CD14-positive monocyte (primary cell): ENCODE data around the gene SLC6A2. TPM values are rescaled to one million over a fixed set of nuclear protein-coding genes. Genes with fewer than 3 reads are reported as not detected.

Experiments used
- DNase-seq, 3 donors: peaks; one replicate each; pipeline ENCODE4 v3.0.0-alpha.2; 2011 to 2022
- H2AFZ ChIP-seq: 2 replicates; pipeline ENCODE4 v1.6.0; 2012; ENCODE audit warnings: mild to moderate bottlenecking, low read depth, low read length, inconsistent platforms; ENCODE audit not compliant: insufficient read depth, poor library complexity, severe bottlenecking
- H3K27ac ChIP-seq, 2 donors: 1 replicate in 1 of 2; 2 replicates in 1 of 2; pipeline ENCODE4 v1.5.1; 2012 to 2013; ENCODE audit warnings: low read length in 2 of 2, control low read depth in 1 of 2, inconsistent platforms in 1 of 2, low read depth in 1 of 2, mild to moderate bottlenecking in 1 of 2
- H3K27me3 ChIP-seq, 2 donors: one replicate each; pipeline versions ENCODE4 v1.6.0 to v1.6.1; 2011 to 2013; ENCODE audit warnings: low read length in 2 of 2; ENCODE audit not compliant: control insufficient read depth in 2 of 2, insufficient read depth in 2 of 2
- H3K36me3 ChIP-seq, 2 donors: replicated peaks in 1 of 2; 1 replicate in 1 of 2; 2 replicates in 1 of 2; pipeline versions ENCODE4 v1.5.1 to v1.6.1; 2012 to 2013; ENCODE audit warnings: low read length in 2 of 2, control low read depth in 1 of 2, inconsistent platforms in 1 of 2, mild to moderate bottlenecking in 1 of 2; ENCODE audit not compliant: insufficient read depth in 2 of 2, control insufficient read depth in 1 of 2
- H3K4me1 ChIP-seq, 2 donors: 1 replicate in 1 of 2; 2 replicates in 1 of 2; pipeline versions ENCODE4 v1.5.1 to v1.6.1; 2012 to 2013; ENCODE audit warnings: low read length in 2 of 2, control low read depth in 1 of 2, inconsistent platforms in 1 of 2, mild to moderate bottlenecking in 1 of 2, moderate library complexity in 1 of 2; ENCODE audit not compliant: insufficient read depth in 2 of 2, control insufficient read depth in 1 of 2
- H3K4me2 ChIP-seq: replicated peaks from 2 replicates; pipeline ENCODE3; 2012; ENCODE audit warnings: low read length, moderate library complexity, mild to moderate bottlenecking; ENCODE audit not compliant: poor library complexity, severe bottlenecking; ENCODE audit errors: extremely low read depth
- H3K4me3 ChIP-seq, 3 experiments: fragments of 200-600 bp in 1 of 3; sonication (generic) in 1 of 3; replicated peaks in 1 of 3; 1 replicate in 2 of 3; 2 replicates in 1 of 3; pipeline ENCODE4 v1.5.1; 2011 to 2013; ENCODE audit warnings: low read length in 3 of 3, mild to moderate bottlenecking in 3 of 3, control low read depth in 2 of 3, low read depth in 2 of 3, inconsistent platforms in 1 of 3, moderate library complexity in 1 of 3
- H3K79me2 ChIP-seq: 2 replicates; pipeline ENCODE4 v1.6.0; 2012; ENCODE audit warnings: mild to moderate bottlenecking, control low read depth, inconsistent platforms, low read length, moderate library complexity; ENCODE audit not compliant: insufficient read depth
- H3K9ac ChIP-seq: 2 replicates; pipeline ENCODE4 v1.6.0; 2017; ENCODE audit warnings: low read length, mild to moderate bottlenecking; ENCODE audit not compliant: insufficient read depth, poor library complexity, severe bottlenecking
- H3K9me3 ChIP-seq, 2 donors: replicated peaks in 1 of 2; 1 replicate in 1 of 2; 2 replicates in 1 of 2; pipeline versions ENCODE4 v1.5.1 to v1.6.1; 2012 to 2013; ENCODE audit warnings: low read length in 2 of 2, control low read depth in 1 of 2; ENCODE audit not compliant: control insufficient read depth in 1 of 2, insufficient read depth in 1 of 2
- H4K20me1 ChIP-seq: 2 replicates; pipeline ENCODE4 v1.6.0; 2012; ENCODE audit warnings: mild to moderate bottlenecking, low read length, control low read depth, moderate library complexity; ENCODE audit not compliant: insufficient read depth
- H3K27ac Mint-ChIP-seq, 7 donors: one replicate each; pipeline ENCODE4 v1.8.0; 2020; ENCODE audit warnings: mild to moderate bottlenecking in 7 of 7, mixed read lengths in 7 of 7, moderate library complexity in 6 of 7, inconsistent platforms in 2 of 7
- H3K27me3 Mint-ChIP-seq, 3 donors: one replicate each; pipeline ENCODE4 v1.8.0; 2021 to 2022; ENCODE audit warnings: low read depth in 3 of 3, mild to moderate bottlenecking in 3 of 3, mixed read lengths in 3 of 3, moderate library complexity in 3 of 3, inconsistent platforms in 1 of 3
- H3K36me3 Mint-ChIP-seq, 2 donors: one replicate each; pipeline ENCODE4 v1.8.0; 2020; ENCODE audit warnings: mixed read lengths in 2 of 2, inconsistent platforms in 1 of 2, mild to moderate bottlenecking in 1 of 2
- H3K4me1 Mint-ChIP-seq: one replicate; pipeline ENCODE4 v1.8.0; 2020; ENCODE audit warnings: mild to moderate bottlenecking, mixed read lengths
- H3K4me3 Mint-ChIP-seq, 2 donors: one replicate each; pipeline ENCODE4 v1.8.0; 2020; ENCODE audit warnings: mild to moderate bottlenecking in 2 of 2, mixed read lengths in 2 of 2, moderate library complexity in 1 of 2
- H3K9me3 Mint-ChIP-seq, 7 donors: one replicate each; pipeline ENCODE4 v1.8.0; 2020 to 2022; ENCODE audit warnings: mixed read lengths in 7 of 7, mild to moderate bottlenecking in 6 of 7, moderate library complexity in 6 of 7, inconsistent platforms in 2 of 7
- WGBS: methylation state at CpG from one replicate; pipeline ENCODE4 v1.1.5; 2013; ENCODE audit warnings: missing lambda C conversion rate; ENCODE audit not compliant: insufficient coverage; 5-methylcytosine and 5-hydroxymethylcytosine counted together
- intact Hi-C, 2 donors: fragments of 100-400 bp; cut with micrococcal nuclease; formaldehyde crosslinking; loops; one replicate each; pipeline versions ENCODE4 v1.15.0 to v1.15.1; 2023
- polyA plus RNA-seq, 3 donors: library from polyadenylated mRNA; depleted of rRNA in 1 of 3; unstranded in 2 of 3; stranded (reverse) in 1 of 3; fragments of 300-500 nt in 2 of 3; fragments of >200 nt in 1 of 3; fragmentation: Illumina TruSeq in 2 of 3; gene quantifications; 1 replicate in 2 of 3; 2 replicates in 1 of 3; pipeline ENCODE4 v1.2.3, GENCODE V29; 2012 to 2021
- TF ChIP-seq, protein P1 (sequence below): fragments of 200-600 bp; IDR thresholded peaks from one replicate; pipeline ENCODE4 v1.8.0; 2022; ENCODE audit warnings: antibody characterized with exemption, mild to moderate bottlenecking

Gene SLC6A2
- polyA plus RNA-seq, 3 donors, result not detected

DNA sequence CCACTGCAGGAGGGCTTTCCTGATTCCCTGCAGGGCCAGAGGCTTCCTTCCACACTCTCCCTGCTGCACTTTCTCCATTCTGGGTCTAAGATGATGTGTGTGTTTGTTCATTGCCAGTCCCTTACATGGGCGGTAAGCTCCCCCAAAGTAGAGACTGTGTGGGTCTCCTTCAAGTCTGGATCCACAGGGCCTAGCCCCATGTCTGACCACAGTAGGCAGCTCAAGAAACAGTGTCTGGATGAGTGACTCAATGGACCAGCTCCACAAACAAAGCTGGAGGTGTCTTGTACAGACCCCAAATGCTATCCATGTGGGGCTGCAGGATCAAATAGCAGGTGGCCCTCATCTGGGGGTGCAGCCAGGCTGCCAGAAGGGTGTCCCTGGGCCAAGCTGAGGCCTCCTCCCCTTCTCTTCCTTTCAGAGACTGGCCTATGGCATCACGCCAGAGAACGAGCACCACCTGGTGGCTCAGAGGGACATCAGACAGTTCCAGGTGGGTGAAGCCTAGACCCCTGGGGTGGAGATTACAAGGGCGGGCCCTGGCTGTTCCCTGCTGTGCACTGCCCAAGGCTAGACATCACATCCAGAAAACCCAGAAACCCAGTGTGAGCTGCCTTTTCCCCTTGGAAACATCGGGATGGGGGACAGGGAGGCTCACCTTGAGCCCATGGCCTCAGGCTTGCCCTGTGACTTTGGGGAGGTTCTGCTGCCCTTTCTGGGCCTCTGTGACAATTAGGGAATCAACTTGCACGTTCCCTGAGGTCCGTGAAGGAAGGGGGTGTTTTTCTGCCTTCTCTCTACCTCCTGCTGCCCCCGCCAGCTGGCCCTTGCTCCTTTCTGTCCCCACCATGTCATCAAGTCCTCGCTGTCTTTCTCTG lies 45.9 kb downstream of the SLC6A2 start:
- intact Hi-C loops, result loop anchor here (2.0 to 10.0 kb wide), 3 partner anchors 207 to 1757 kb away; no protein-coding TSS in a partner anchor
- H3K36me3 ChIP-seq, result no peaks in the 10 kb centered on the region

More for the DNA sequence above, 45.9 kb downstream of the SLC6A2 start:
- DNase-seq, result peak; percentile 38 to 53 (median 41)
- H3K4me1 ChIP-seq, result no peaks in the 10 kb centered on the region
- Mint-ChIP-seq H3K36me3 (no peaks in the 10 kb centered on the region), H3K27me3 (peaks cover 4 to 10% (median 8%) of the 10 kb centered on the region in 3 donors), H3K4me3 (no peak overlapping the region), H3K27ac (peak overlapping the region in 1 of 7 donors; percentile 2), H3K9me3 (no peaks in the 10 kb centered on the region), H3K4me1 (peaks cover 4% of the 10 kb centered on the region)
- H2AFZ ChIP-seq, result no peak overlapping the region
- no peak overlapping the region for H3K4me3 ChIP-seq
- peak overlapping the region; percentile 12 for H3K9ac ChIP-seq
- no peaks in the 10 kb centered on the region for H3K79me2 ChIP-seq
- H3K27ac ChIP-seq, result no peak overlapping the region
- H3K9me3 ChIP-seq, result no peaks in the 10 kb centered on the region
- H3K4me2 ChIP-seq, result no peak overlapping the region
- no peaks in the 10 kb centered on the region for H3K27me3 ChIP-seq
- 64% methylated on average over 6 of the region's 9 CpGs for WGBS
- TF ChIP-seq, protein P1, sequence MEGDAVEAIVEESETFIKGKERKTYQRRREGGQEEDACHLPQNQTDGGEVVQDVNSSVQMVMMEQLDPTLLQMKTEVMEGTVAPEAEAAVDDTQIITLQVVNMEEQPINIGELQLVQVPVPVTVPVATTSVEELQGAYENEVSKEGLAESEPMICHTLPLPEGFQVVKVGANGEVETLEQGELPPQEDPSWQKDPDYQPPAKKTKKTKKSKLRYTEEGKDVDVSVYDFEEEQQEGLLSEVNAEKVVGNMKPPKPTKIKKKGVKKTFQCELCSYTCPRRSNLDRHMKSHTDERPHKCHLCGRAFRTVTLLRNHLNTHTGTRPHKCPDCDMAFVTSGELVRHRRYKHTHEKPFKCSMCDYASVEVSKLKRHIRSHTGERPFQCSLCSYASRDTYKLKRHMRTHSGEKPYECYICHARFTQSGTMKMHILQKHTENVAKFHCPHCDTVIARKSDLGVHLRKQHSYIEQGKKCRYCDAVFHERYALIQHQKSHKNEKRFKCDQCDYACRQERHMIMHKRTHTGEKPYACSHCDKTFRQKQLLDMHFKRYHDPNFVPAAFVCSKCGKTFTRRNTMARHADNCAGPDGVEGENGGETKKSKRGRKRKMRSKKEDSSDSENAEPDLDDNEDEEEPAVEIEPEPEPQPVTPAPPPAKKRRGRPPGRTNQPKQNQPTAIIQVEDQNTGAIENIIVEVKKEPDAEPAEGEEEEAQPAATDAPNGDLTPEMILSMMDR, result peak; percentile 80
- no peaks in the 10 kb centered on the region for H4K20me1 ChIP-seq
